DLD1 (cell line): ENCODE results near the gene CORIN.

Experiments
- in situ Hi-C: cut with HindIII; loops from 2 replicates; pipeline ENCODE4 v1.10.0; 2017; ENCODE audit warnings: low sequenced_read_pairs

The CORIN gene

GRCh38 chr4:47837908-47838294 is at the start of gene CORIN:
Gene CORIN, minus strand, starts transcription at chr4:47838067. Its CDS starts 118 bp downstream, at chr4:47837949.
- in situ Hi-C loops = no loop called here

GRCh38 chr4:47882228-47882627 is 44.4 kb upstream of the CORIN start:
- in situ Hi-C loops = no loop called here

GRCh38 chr4:47879458-47879857 is 41.6 kb upstream of the CORIN start:
- in situ Hi-C loops = no loop called here

- in situ Hi-C loops = no loop called here
These were observed 39.1 kb upstream of the CORIN start for GRCh38 chr4:47876784-47877546.

- in situ Hi-C loops = no loop called here
These were observed 38.4 kb upstream of the CORIN start for GRCh38 chr4:47876310-47876709.

GRCh38 chr4:47873877-47874541 is 36.1 kb upstream of the CORIN start:
- in situ Hi-C loops = no loop called here

GRCh38 chr4:47863486-47863885 is 25.6 kb upstream of the CORIN start:
- in situ Hi-C loops = no loop called here

GRCh38 chr4:47862297-47862696 is 24.4 kb upstream of the CORIN start:
- in situ Hi-C loops = no loop called here

GRCh38 chr4:47860305-47860704 is 22.4 kb upstream of the CORIN start:
- in situ Hi-C loops = no loop called here

GRCh38 chr4:47858006-47858405 is 20.1 kb upstream of the CORIN start:
- in situ Hi-C loops = no loop called here

- in situ Hi-C loops = no loop called here
These were observed 18.8 kb upstream of the CORIN start for GRCh38 chr4:47856713-47857112.

- in situ Hi-C loops = no loop called here
These were observed 17.5 kb upstream of the CORIN start for GRCh38 chr4:47855350-47855749.

GRCh38 chr4:47852136-47852535 is 14.3 kb upstream of the CORIN start:
- in situ Hi-C loops = no loop called here

GRCh38 chr4:47849466-47849865 is 11.6 kb upstream of the CORIN start:
- in situ Hi-C loops = no loop called here

- in situ Hi-C loops = no loop called here
These were observed 10.2 kb upstream of the CORIN start for GRCh38 chr4:47848041-47848440.

- in situ Hi-C loops = no loop called here
These were observed 5.1 kb upstream of the CORIN start for GRCh38 chr4:47842985-47843384.

GRCh38 chr4:47840291-47840690 is 2.4 kb upstream of the CORIN start:
- in situ Hi-C loops = no loop called here

GRCh38 chr4:47839259-47839658 is 1.4 kb upstream of the CORIN start:
- in situ Hi-C loops = no loop called here

GRCh38 chr4:47838445-47838844 is 578 bp upstream of the CORIN start:
- in situ Hi-C loops = no loop called here

- in situ Hi-C loops = no loop called here
These were observed 566 bp downstream of the CORIN start for GRCh38 chr4:47837094-47837907.

- in situ Hi-C loops = no loop called here
These were observed 1.2 kb downstream of the CORIN start for GRCh38 chr4:47836641-47837093.

- in situ Hi-C loops = no loop called here
These were observed 2.4 kb downstream of the CORIN start for GRCh38 chr4:47835494-47835893.
